GM10266 (cell line): ENCODE data around the gene PLXND1.
A peak's percentile ranks its signal among the peaks of the same experiment; 100 is the strongest.

Experiments
- DNase-seq: peaks from one replicate; pipeline ENCODE4 v3.0.0; 2012; ENCODE audit errors: extremely low spot score
- CTCF ChIP-seq: IDR thresholded peaks from 2 replicates; pipeline ENCODE4 v1.5.1; 2012; ENCODE audit warnings: mild to moderate bottlenecking, low read depth; ENCODE audit not compliant: control insufficient read depth, insufficient read depth; ENCODE audit errors: missing control alignments

PLXND1 gene

GRCh38 chr3:129633751-129634481, 27.4 kb upstream of the PLXND1 start:
- no peak for TF ChIP-seq CTCF

GRCh38 chr3:129632977-129633376, 26.5 kb upstream of the PLXND1 start:
- no peak for TF ChIP-seq CTCF

More at GRCh38 chr3:129633751-129634481, 27.4 kb upstream of the PLXND1 start:
- DNase-seq = no peak

GRCh38 chr3:129632556-129632955, 26.1 kb upstream of the PLXND1 start:
- DNase-seq = no peak
- no peak for TF ChIP-seq CTCF

More at GRCh38 chr3:129632977-129633376, 26.5 kb upstream of the PLXND1 start:
- no peak for DNase-seq

- TF ChIP-seq CTCF = no peak
- no peak for DNase-seq
These were observed 25.6 kb upstream of the PLXND1 start for GRCh38 chr3:129632056-129632455.

GRCh38 chr3:129629011-129629410, 22.5 kb upstream of the PLXND1 start:
- no peak for DNase-seq
- no peak for TF ChIP-seq CTCF

GRCh38 chr3:129628169-129628522, 21.7 kb upstream of the PLXND1 start:
- no peak for TF ChIP-seq CTCF
- no peak for DNase-seq

- TF ChIP-seq CTCF = peak; percentile 82
- peak; percentile 83 for DNase-seq
These were observed 21.1 kb upstream of the PLXND1 start for GRCh38 chr3:129627350-129628168.
